H9 (cell line): Measurements from ENCODE around the gene CCDC116. TPM values are rescaled to one million over a fixed set of nuclear protein-coding genes. Genes with fewer than 3 reads are reported as not detected.

Experiments used
- DNase-seq: peaks from one replicate; pipeline ENCODE4 v3.0.0-alpha.2; 2017
- H2AFZ ChIP-seq: one replicate; pipeline ENCODE4 v1.6.1; 2013; ENCODE audit warnings: mild to moderate bottlenecking, low read length, control low read depth, moderate library complexity
- H2AK5ac ChIP-seq: 2 replicates; pipeline ENCODE4 v1.6.1; 2013; ENCODE audit warnings: low read length, control low read depth, mixed read lengths; ENCODE audit not compliant: insufficient read length
- H2BK120ac ChIP-seq: one replicate; pipeline ENCODE4 v1.6.1; 2013; ENCODE audit warnings: low read depth, mild to moderate bottlenecking, low read length, control low read depth, inconsistent platforms; ENCODE audit not compliant: poor library complexity, severe bottlenecking
- H2BK12ac ChIP-seq: 2 replicates; pipeline ENCODE4 v1.6.1; 2013; ENCODE audit warnings: low read length, control low read depth, mixed read lengths, low read depth; ENCODE audit not compliant: insufficient read length
- H2BK15ac ChIP-seq: 2 replicates; pipeline ENCODE4 v1.6.1; 2013; ENCODE audit warnings: low read depth, low read length, control low read depth
- H2BK20ac ChIP-seq: one replicate; pipeline ENCODE4 v1.6.1; 2013; ENCODE audit warnings: low read depth, mild to moderate bottlenecking, low read length, control low read depth, inconsistent platforms; ENCODE audit not compliant: poor library complexity, severe bottlenecking
- H2BK5ac ChIP-seq: 2 replicates; pipeline ENCODE4 v1.6.1; 2013; ENCODE audit warnings: low read length, control low read depth, mixed read lengths; ENCODE audit not compliant: insufficient read length
- H3K14ac ChIP-seq: 2 replicates; pipeline ENCODE4 v1.6.1; 2013; ENCODE audit warnings: low read length, control low read depth; ENCODE audit not compliant: insufficient read depth
- H3K18ac ChIP-seq: 2 replicates; pipeline ENCODE4 v1.6.1; 2013; ENCODE audit warnings: low read depth, mild to moderate bottlenecking, mixed read lengths, low read length, control low read depth; ENCODE audit not compliant: insufficient read length
- H3K23ac ChIP-seq: 2 replicates; pipeline ENCODE4 v1.6.1; 2013; ENCODE audit warnings: low read length, control low read depth, mixed read lengths, low read depth; ENCODE audit not compliant: insufficient read length
- H3K23me2 ChIP-seq: 2 replicates; pipeline ENCODE4 v1.6.1; 2013; ENCODE audit warnings: low read depth, mild to moderate bottlenecking, mixed read lengths, low read length, control low read depth; ENCODE audit not compliant: insufficient read length, poor library complexity, severe bottlenecking
- H3K27ac ChIP-seq: 2 replicates; pipeline ENCODE4 v1.5.1; 2013; ENCODE audit warnings: low read length, control low read depth, mixed read lengths, low read depth; ENCODE audit not compliant: insufficient read length
- H3K27me3 ChIP-seq: 2 replicates; pipeline ENCODE4 v1.6.1; 2013; ENCODE audit warnings: low read length, control low read depth, inconsistent platforms; ENCODE audit not compliant: insufficient read depth
- H3K4ac ChIP-seq: 2 replicates; pipeline ENCODE4 v1.6.1; 2013; ENCODE audit warnings: low read depth, mild to moderate bottlenecking, control low read depth, inconsistent platforms, low read length, moderate library complexity
- H3K4me1 ChIP-seq: 2 replicates; pipeline ENCODE4 v1.6.1; 2013; ENCODE audit warnings: low read length, control low read depth, inconsistent platforms; ENCODE audit not compliant: insufficient read depth
- H3K4me2 ChIP-seq: 2 replicates; pipeline ENCODE4 v1.6.1; 2013; ENCODE audit warnings: low read length, control low read depth, mixed read lengths; ENCODE audit not compliant: insufficient read length, insufficient read depth
- H3K56ac ChIP-seq: 2 replicates; pipeline ENCODE4 v1.6.1; 2013; ENCODE audit warnings: low read depth, mild to moderate bottlenecking, mixed read lengths, low read length, control low read depth; ENCODE audit not compliant: insufficient read length
- H3K79me1 ChIP-seq: 2 replicates; pipeline ENCODE4 v1.6.1; 2013; ENCODE audit warnings: low read depth, mild to moderate bottlenecking, moderate library complexity, low read length, control low read depth, inconsistent platforms; ENCODE audit not compliant: insufficient read depth, poor library complexity, severe bottlenecking
- H3K79me2 ChIP-seq: 2 replicates; pipeline ENCODE4 v1.6.1; 2013; ENCODE audit warnings: low read length, control low read depth, inconsistent platforms; ENCODE audit not compliant: insufficient read depth
- H3K9ac ChIP-seq: 2 replicates; pipeline ENCODE4 v1.6.1; 2013; ENCODE audit warnings: low read length, control low read depth, mixed read lengths; ENCODE audit not compliant: insufficient read length; ENCODE audit errors: extremely low read depth
- H3K9me3 ChIP-seq: one replicate; pipeline ENCODE4 v1.6.1; 2013; ENCODE audit warnings: low read depth, low read length, inconsistent platforms; ENCODE audit not compliant: control insufficient read depth
- H3T11ph ChIP-seq: one replicate; pipeline ENCODE4 v1.6.1; 2013; ENCODE audit warnings: mild to moderate bottlenecking, low read length, control low read depth, inconsistent platforms
- H4K20me1 ChIP-seq: one replicate; pipeline ENCODE4 v1.6.1; 2013; ENCODE audit not compliant: control insufficient read depth, insufficient read length, insufficient read depth
- H4K5ac ChIP-seq: 2 replicates; pipeline ENCODE4 v1.6.1; 2013; ENCODE audit warnings: low read depth, mild to moderate bottlenecking, mixed read lengths, low read length, control low read depth; ENCODE audit not compliant: insufficient read length
- H4K8ac ChIP-seq: replicated peaks from 2 replicates; pipeline ENCODE4 v1.6.1; 2013; ENCODE audit warnings: low read length, control low read depth, mixed read lengths, low read depth; ENCODE audit not compliant: insufficient read length
- H4K91ac ChIP-seq: 2 replicates; pipeline ENCODE4 v1.6.1; 2013; ENCODE audit warnings: low read depth, mild to moderate bottlenecking, moderate library complexity, mixed read lengths, low read length, control low read depth; ENCODE audit not compliant: insufficient read length
- H3K27ac Mint-ChIP-seq, 3 experiments: 2 replicates in 2 of 3; 3 replicates in 1 of 3; pipeline ENCODE4 v1.8.0; 2020 to 2021; ENCODE audit warnings: mixed read lengths in 3 of 3, mild to moderate bottlenecking in 1 of 3, moderate library complexity in 1 of 3
- H3K27me3 Mint-ChIP-seq: 2 replicates; pipeline ENCODE4 v1.8.0; 2021; ENCODE audit warnings: low read depth, mild to moderate bottlenecking, moderate library complexity, mixed read lengths
- H3K36me3 Mint-ChIP-seq, 3 experiments: 2 replicates in 2 of 3; 3 replicates in 1 of 3; pipeline ENCODE4 v1.8.0; 2020 to 2021; ENCODE audit warnings: low read depth in 3 of 3, mixed read lengths in 3 of 3; ENCODE audit not compliant: insufficient read depth in 1 of 3
- H3K4me1 Mint-ChIP-seq, 2 experiments: 2 replicates each; pipeline ENCODE4 v1.8.0; 2020; ENCODE audit warnings: mixed read lengths in 2 of 2
- H3K4me3 Mint-ChIP-seq, 2 experiments: 2 replicates in 1 of 2; 3 replicates in 1 of 2; pipeline ENCODE4 v1.8.0; 2020 to 2021; ENCODE audit warnings: mild to moderate bottlenecking in 2 of 2, mixed read lengths in 2 of 2, moderate library complexity in 1 of 2
- H3K9me3 Mint-ChIP-seq, 2 experiments: 2 replicates in 1 of 2; 3 replicates in 1 of 2; pipeline ENCODE4 v1.8.0; 2020; ENCODE audit warnings: mild to moderate bottlenecking in 2 of 2, mixed read lengths in 2 of 2, moderate library complexity in 1 of 2
- CTCF ChIP-seq: fragments of 200-600 bp; sonication (generic); conservative IDR thresholded peaks from 3 replicates; pipeline ENCODE4 v1.8.0; 2021; ENCODE audit warnings: antibody characterized with exemption, mild to moderate bottlenecking
- WGBS: extraction: QIAGEN DNeasy Blood & Tissue Kit; methylation state at CpG from one replicate; pipeline ENCODE4 v1.1.7; 2013; ENCODE audit warnings: missing lambda C conversion rate, low lambda C conversion rate, mixed read lengths; ENCODE audit not compliant: insufficient read length; ENCODE audit errors: extremely low coverage; 5-methylcytosine and 5-hydroxymethylcytosine counted together
- total RNA-seq: library from RNA; stranded (reverse); gene quantifications from 2 replicates; pipeline ENCODE4 v1.2.1, GENCODE V29; 2021

The CCDC116 gene
- total RNA-seq, 1 experiment from 2014 or later, result 0.63 TPM

- Histone ChIP-seq H3K27ac (no peak overlapping the region), H3K9me3 (no peaks in the 10 kb centered on the region), H2BK20ac (no peak overlapping the region), H3K4me2 (no peak overlapping the region), H3K27me3 (no peaks in the 10 kb centered on the region), H3K14ac (no peak overlapping the region), H2BK5ac (no peak overlapping the region), H4K20me1 (no peaks in the 10 kb centered on the region), H3K18ac (no peak overlapping the region), H2AK5ac (no peak overlapping the region), H4K8ac (no peak overlapping the region), H3T11ph (no peak overlapping the region), H2BK12ac (no peak overlapping the region), H3K4me1 (no peaks in the 10 kb centered on the region), H4K91ac (no peak overlapping the region), H3K79me1 (peaks cover 11% of the 10 kb centered on the region), H3K23me2 (no peaks in the 10 kb centered on the region), H3K4ac (no peak overlapping the region), H4K5ac (no peak overlapping the region), H2BK120ac (no peak overlapping the region), H3K56ac (no peak overlapping the region), H2BK15ac (no peak overlapping the region), H2AFZ (no peak overlapping the region), H3K23ac (no peak overlapping the region), H3K79me2 (peaks cover 53% of the 10 kb centered on the region; the same call in 1 of the 2 replicates), H3K9ac (no peak overlapping the region)
- Mint-ChIP-seq H3K27ac (no peak overlapping the region; a peak in 1 of 7 replicates), H3K9me3 (no peaks in the 10 kb centered on the region), H3K27me3 (no peaks in the 10 kb centered on the region), H3K4me1 (peaks cover 22 to 24% of the 10 kb centered on the region in 2 experiments), H3K36me3 (peaks cover 18 to 32% (median 28%) of the 10 kb centered on the region in 3 experiments; a peak in 6 of 7 replicates), H3K4me3 (no peak overlapping the region)
- DNase-seq, result no peak
- TF ChIP-seq CTCF, result no peak
- no CpG with 5 or more reads among the region's 8 CpGs for WGBS
Measured at GRCh38 chr22:21589396-21589795, 43.2 kb upstream of the CCDC116 start.
